Sigmoid colon (tissue), 4 donors: ENCODE measurements around the gene GPATCH1.

Experiments used
- CTCF ChIP-seq, 4 experiments: fragments of 450-650 bp in 3 of 4; fragments of 200-600 bp in 1 of 4; IDR thresholded peaks; one replicate each; pipeline ENCODE4 v1.5.1; 2016 to 2019; ENCODE audit warnings: antibody characterized with exemption in 4 of 4, mild to moderate bottlenecking in 3 of 4, moderate library complexity in 2 of 4
- EP300 ChIP-seq, 4 donors: sonication (generic); formaldehyde crosslinking; IDR thresholded peaks; one replicate each; pipeline ENCODE4 v1.6.1; 2017; ENCODE audit warnings: antibody characterized with exemption in 4 of 4
- POLR2A ChIP-seq, 2 donors: fragments of 450-650 bp; IDR thresholded peaks; one replicate each; pipeline ENCODE4 v1.6.1; 2016; ENCODE audit warnings: antibody characterized with exemption in 2 of 2, mild to moderate bottlenecking in 2 of 2, moderate library complexity in 2 of 2

GRCh38 chr19:33111587-33111986, 30.6 kb downstream of the GPATCH1 start:
- no peak for TF ChIP-seq CTCF (IDR thresholded peaks at IDR 0.05)
- no peak for TF ChIP-seq EP300 (IDR thresholded peaks at IDR 0.05)
- no peak for TF ChIP-seq POLR2A (IDR thresholded peaks at IDR 0.05)
